ENCODE results near the gene LINGO3. TPM values are rescaled to one million over a fixed set of nuclear protein-coding genes. Genes with fewer than 3 reads are reported as not detected.
A peak's percentile ranks its signal among the peaks of the same experiment; 100 is the strongest.

LINGO3 gene
- not detected in 2 replicates for total RNA-seq

GRCh38 chr19:2308114-2308556, at the start of gene LINGO3:
Gene LINGO3, minus strand, starts transcription at chr19:2308154. Its CDS starts 16,378 bp downstream, at chr19:2291776.
- FAIRE-seq (no peak), DNase-seq (ENCODE audit: low read depth) (no peak)
- Histone ChIP-seq H3K36me3 (ENCODE audit: control insufficient read depth, insufficient read depth, low read length) (no peaks in the 10 kb centered on the region), H3K4me3 (ENCODE audit: low read depth, low read length) (peak within 1 kb of the TSS; percentile 12), H3K27me3 (ENCODE audit: control insufficient read depth, insufficient read depth, low read length) (peaks cover 17% of the 10 kb centered on the region)
- TF ChIP-seq CTCF (IDR thresholded peaks at IDR 0.05; ENCODE audit: insufficient read depth, low read length, severe bottlenecking) = no peak

GRCh38 chr19:2356036-2356646, 48.2 kb upstream of the LINGO3 start:
- FAIRE-seq (no peak), DNase-seq (ENCODE audit: low read depth) (no peak)
- TF ChIP-seq CTCF (IDR thresholded peaks at IDR 0.05; ENCODE audit: insufficient read depth, low read length, severe bottlenecking) = no peak
- no peak overlapping the region for H3K4me3 ChIP-seq (ENCODE audit: low read depth, low read length)
- peaks cover 2% of the 10 kb centered on the region for H3K36me3 ChIP-seq (ENCODE audit: control insufficient read depth, insufficient read depth, low read length)
- peaks cover 7% of the 10 kb centered on the region for H3K27me3 ChIP-seq (ENCODE audit: control insufficient read depth, insufficient read depth, low read length)

GRCh38 chr19:2355168-2356035, 47.4 kb upstream of the LINGO3 start:
- DNase-seq (ENCODE audit: low read depth) (no peak), FAIRE-seq (no peak)
- H3K4me3 ChIP-seq (ENCODE audit: low read depth, low read length) = no peak overlapping the region
- no peak for TF ChIP-seq CTCF (IDR thresholded peaks at IDR 0.05; ENCODE audit: insufficient read depth, low read length, severe bottlenecking)
- H3K36me3 ChIP-seq (ENCODE audit: control insufficient read depth, insufficient read depth, low read length) = peaks cover 3% of the 10 kb centered on the region
- H3K27me3 ChIP-seq (ENCODE audit: control insufficient read depth, insufficient read depth, low read length) = peaks cover 6% of the 10 kb centered on the region

- TF ChIP-seq CTCF (IDR thresholded peaks at IDR 0.05; ENCODE audit: insufficient read depth, low read length, severe bottlenecking) = no peak
- Histone ChIP-seq H3K36me3 (ENCODE audit: control insufficient read depth, insufficient read depth, low read length) (peaks cover 3% of the 10 kb centered on the region), H3K27me3 (ENCODE audit: control insufficient read depth, insufficient read depth, low read length) (peaks cover 3% of the 10 kb centered on the region), H3K4me3 (ENCODE audit: low read depth, low read length) (no peak overlapping the region)
- DNase-seq (ENCODE audit: low read depth) (no peak), FAIRE-seq (no peak)
These were observed 46.7 kb upstream of the LINGO3 start for GRCh38 chr19:2354670-2355069.

GRCh38 chr19:2353887-2354592, 46.1 kb upstream of the LINGO3 start:
- Histone ChIP-seq H3K36me3 (ENCODE audit: control insufficient read depth, insufficient read depth, low read length) (peaks cover 3% of the 10 kb centered on the region), H3K27me3 (ENCODE audit: control insufficient read depth, insufficient read depth, low read length) (peaks cover under 1% of the 10 kb centered on the region), H3K4me3 (ENCODE audit: low read depth, low read length) (no peak overlapping the region)
- FAIRE-seq = no peak
- DNase-seq (ENCODE audit: low read depth) = no peak
- TF ChIP-seq CTCF (IDR thresholded peaks at IDR 0.05; ENCODE audit: insufficient read depth, low read length, severe bottlenecking) = no peak
